SK-N-SH (cell line): ENCODE results near the gene ANKRD36. TPM values are rescaled to one million over a fixed set of nuclear protein-coding genes. Genes with fewer than 3 reads are reported as not detected.
"Not testable (repeated sequence)": the region's sequence is repeated elsewhere in the genome, so short reads cannot be mapped to it uniquely, and the experiment has no call there.

ENCODE experiments used
- CTCF ChIA-PET: fragments of 300-600, 350-600 bp; formaldehyde crosslinking; extraction: SDS; loops from one replicate; lab custom pipeline; 2021; lab: Yijun Ruan, JAX
- POLR2A ChIA-PET: fragments of 350-600 bp; sonication (Branson Sonifier 250); formaldehyde crosslinking; extraction: SDS; loops from one replicate; lab custom pipeline; 2020; ENCODE audit warnings: antibody characterized with exemption, inconsistent platforms; lab: Yijun Ruan, JAX
- DNase-seq: peaks from one replicate; pipeline ENCODE4 v3.0.0; 2012
- H2AFZ ChIP-seq: fragments of 200-600 bp; sonication (generic); 2 replicates; pipeline ENCODE4 v1.8.1; 2016; ENCODE audit warnings: antibody characterized with exemption, mild to moderate bottlenecking, low read depth
- H3F3A ChIP-seq: fragments of 200-600 bp; sonication (generic); replicated peaks from 2 replicates; pipeline ENCODE3; 2016; ENCODE audit warnings: antibody characterized with exemption, mild to moderate bottlenecking; ENCODE audit not compliant: insufficient read depth
- H3K27ac ChIP-seq, 2 experiments: fragments of 200-500 bp in 1 of 2; fragments of 200-600 bp in 1 of 2; sonication (Bioruptor generic) in 1 of 2; sonication (generic), shearing (Covaris generic) in 1 of 2; 2 replicates each; pipeline versions ENCODE4 v1.5.1 to v1.6.1; 2014 to 2016; ENCODE audit warnings: low read depth in 2 of 2, inconsistent platforms in 1 of 2, low read length in 1 of 2, mild to moderate bottlenecking in 1 of 2, mixed read lengths in 1 of 2
- H3K27me3 ChIP-seq: fragments of 200-600 bp; sonication (generic), shearing (Covaris generic); 2 replicates; pipeline ENCODE4 v1.6.1; 2016; ENCODE audit warnings: mixed run types; ENCODE audit not compliant: insufficient read depth
- H3K36me3 ChIP-seq, 2 experiments: fragments of 200-500 bp in 1 of 2; fragments of 200-600 bp in 1 of 2; sonication (Bioruptor generic) in 1 of 2; sonication (generic) in 1 of 2; replicated peaks in 1 of 2; 2 replicates each; pipeline versions ENCODE3 to v1.5.1; 2014 to 2016; ENCODE audit warnings: low read length in 1 of 2, mild to moderate bottlenecking in 1 of 2; ENCODE audit not compliant: insufficient read depth in 2 of 2, control insufficient read depth in 1 of 2
- H3K4me1 ChIP-seq, 2 experiments: fragments of 200-500 bp in 1 of 2; fragments of 200-600 bp in 1 of 2; sonication (Bioruptor generic) in 1 of 2; sonication (generic), shearing (Covaris generic) in 1 of 2; 2 replicates each; pipeline versions ENCODE4 v1.5.1 to v1.6.1; 2014 to 2016; ENCODE audit warnings: low read depth in 1 of 2, low read length in 1 of 2, mixed run types in 1 of 2; ENCODE audit not compliant: insufficient read depth in 2 of 2, control insufficient read depth in 1 of 2
- H3K4me2 ChIP-seq: fragments of 200-600 bp; sonication (generic), shearing (Covaris generic); 2 replicates; pipeline ENCODE4 v1.6.1; 2017; ENCODE audit warnings: mixed run types
- H3K4me3 ChIP-seq, 2 experiments: fragments of 200-500 bp in 1 of 2; fragments of 200-600 bp in 1 of 2; sonication (Bioruptor generic) in 1 of 2; sonication (generic), shearing (Covaris generic) in 1 of 2; 2 replicates each; pipeline versions ENCODE4 v1.5.1 to v1.8.1; 2014 to 2016; ENCODE audit warnings: low read depth in 2 of 2, inconsistent platforms in 1 of 2, low read length in 1 of 2, mild to moderate bottlenecking in 1 of 2, mixed read lengths in 1 of 2, moderate library complexity in 1 of 2
- H3K79me2 ChIP-seq: fragments of 200-600 bp; sonication (generic); 2 replicates; pipeline ENCODE4 v1.8.1; 2017; ENCODE audit warnings: mild to moderate bottlenecking; ENCODE audit not compliant: insufficient read depth
- H3K9ac ChIP-seq: fragments of 200-600 bp; sonication (generic); 2 replicates; pipeline ENCODE4 v1.6.1; 2017; ENCODE audit warnings: mixed run types
- H3K9me2 ChIP-seq: fragments of 200-600 bp; sonication (generic); 2 replicates; pipeline ENCODE4 v1.6.1; 2017; ENCODE audit warnings: mixed run types
- H3K9me3 ChIP-seq: fragments of 200-600 bp; sonication (generic); 2 replicates; pipeline ENCODE4 v1.6.1; 2017; ENCODE audit warnings: mixed run types, mild to moderate bottlenecking, moderate library complexity
- H4K20me1 ChIP-seq: fragments of 200-600 bp; sonication (generic); 2 replicates; pipeline ENCODE4 v1.6.1; 2017; ENCODE audit warnings: mild to moderate bottlenecking, mixed run types; ENCODE audit not compliant: insufficient read depth
- ELF1 ChIP-seq: IDR thresholded peaks from 2 replicates; pipeline ENCODE4 v1.4.0; 2012
- FOXM1 ChIP-seq: IDR thresholded peaks from 2 replicates; pipeline ENCODE4 v1.4.0; 2012; ENCODE audit warnings: low read depth, mild to moderate bottlenecking
- GABPA ChIP-seq: IDR thresholded peaks from 2 replicates; pipeline ENCODE4 v1.4.0; 2012; ENCODE audit warnings: low read depth, mild to moderate bottlenecking
- GATA2 ChIP-seq: sonication (generic); formaldehyde crosslinking; IDR thresholded peaks from 2 replicates; pipeline ENCODE4 v1.5.0; 2020; ENCODE audit warnings: mild to moderate bottlenecking, missing genetic modification reagents
- JUND ChIP-seq: IDR thresholded peaks from 2 replicates; pipeline ENCODE4 v1.4.0; 2012
- MEF2A ChIP-seq: IDR thresholded peaks from 2 replicates; pipeline ENCODE4 v1.4.0; 2012; ENCODE audit warnings: low read depth, borderline replicate concordance
- MXI1 ChIP-seq: IDR thresholded peaks from 2 replicates; pipeline ENCODE4 v1.6.1; 2012; ENCODE audit warnings: mild to moderate bottlenecking, low read depth, low read length, improper control_type of control experiment
- NFIC ChIP-seq: IDR thresholded peaks from 2 replicates; pipeline ENCODE4 v1.4.0; 2012; ENCODE audit warnings: borderline replicate concordance
- NRF1 ChIP-seq: IDR thresholded peaks from 2 replicates; pipeline ENCODE4 v1.6.1; 2012; ENCODE audit warnings: low read depth, mild to moderate bottlenecking, low read length
- RAD21 ChIP-seq: IDR thresholded peaks from 2 replicates; pipeline ENCODE4 v1.6.1; 2012; ENCODE audit warnings: mild to moderate bottlenecking, low read length
- RCOR1 ChIP-seq: fragments of 150-350 bp; IDR thresholded peaks from 2 replicates; pipeline ENCODE4 v1.6.1; 2017; ENCODE audit warnings: antibody characterized with exemption, low read length
- RFX5 ChIP-seq: IDR thresholded peaks from 2 replicates; pipeline ENCODE4 v1.6.1; 2012; ENCODE audit warnings: mild to moderate bottlenecking, improper control_type of control experiment, low read length
- SMC3 ChIP-seq: IDR thresholded peaks from 2 replicates; pipeline ENCODE4 v1.6.1; 2012; ENCODE audit warnings: low read depth, low read length, improper control_type of control experiment
- TEAD4 ChIP-seq: IDR thresholded peaks from 2 replicates; pipeline ENCODE4 v1.4.0; 2012; ENCODE audit warnings: mild to moderate bottlenecking, borderline replicate concordance; ENCODE audit not compliant: insufficient read depth
- WGBS: methylation state at CpG from one replicate; pipeline ENCODE4 v1.1.6; 2017; ENCODE audit warnings: low lambda C conversion rate; 5-methylcytosine and 5-hydroxymethylcytosine counted together
- polyA plus RNA-seq, 3 experiments: library from polyadenylated mRNA; depleted of rRNA; stranded (reverse); fragments of >200 nt; gene quantifications; 2 replicates each; pipeline ENCODE4 v1.2.3, GENCODE V29; 2012
- TF ChIP-seq, protein P1 (sequence below): IDR thresholded peaks from 2 replicates; pipeline ENCODE4 v1.4.0; 2012; ENCODE audit warnings: low read depth, borderline replicate concordance
- TF ChIP-seq, protein P2 (sequence below): fragments of 150-350 bp; IDR thresholded peaks from 2 replicates; pipeline ENCODE4 v1.6.1; 2016; ENCODE audit warnings: mild to moderate bottlenecking, low read depth, low read length
- TF ChIP-seq, protein P3 (sequence below): fragments of 200-600 bp; sonication (generic); IDR thresholded peaks from 2 replicates; pipeline ENCODE4 v1.6.1; 2017; ENCODE audit warnings: antibody characterized with exemption, mild to moderate bottlenecking, moderate library complexity

Gene ANKRD36
- polyA plus RNA-seq, 1 of the 3 experiments (the other 2 are of a cell fraction) = 2.9 TPM

DNA sequence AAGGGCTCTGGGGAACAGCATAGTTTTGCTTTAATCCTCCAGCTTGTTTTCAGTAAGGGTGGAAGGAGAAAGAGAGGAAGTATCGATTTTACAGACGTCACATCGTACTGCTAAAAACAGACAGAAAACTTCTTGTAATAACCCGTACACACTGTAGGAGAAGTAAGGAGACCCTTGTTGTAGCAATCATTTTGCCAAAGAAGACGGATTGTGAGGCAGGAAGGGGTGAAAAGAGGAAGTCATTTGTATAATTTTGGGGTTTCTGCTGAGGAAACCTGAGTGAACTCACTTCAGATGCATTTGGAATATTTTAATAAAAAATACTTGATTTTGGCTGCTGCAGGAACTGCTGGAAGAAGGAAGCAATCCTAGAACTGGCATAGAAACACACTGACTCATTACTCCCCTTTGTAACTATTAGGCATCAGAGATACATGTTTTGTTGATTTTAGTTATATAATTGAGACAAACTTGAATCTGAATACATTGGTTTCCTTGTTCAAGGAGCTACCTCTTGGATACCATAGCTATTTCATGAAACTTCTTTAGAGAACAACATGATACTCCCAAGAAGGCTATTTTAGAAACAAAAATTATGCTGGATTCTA lies 89.8 kb downstream of the ANKRD36 start:
- H3K9ac ChIP-seq, H3K27me3 ChIP-seq, H2AFZ ChIP-seq, H3K79me2 ChIP-seq, H3K4me3 ChIP-seq, H3K27ac ChIP-seq, H4K20me1 ChIP-seq, H3K9me2 ChIP-seq, H3K4me1 ChIP-seq, H3K4me2 ChIP-seq, CTCF ChIA-PET, POLR2A ChIA-PET, H3F3A ChIP-seq, DNase-seq, H3K9me3 ChIP-seq: not testable (repeated sequence)
- peaks cover 18 to 44% of the 10 kb centered on the region in 2 experiments for H3K36me3 ChIP-seq
- 97% methylated on average over 5 of the region's 5 CpGs for WGBS

DNA sequence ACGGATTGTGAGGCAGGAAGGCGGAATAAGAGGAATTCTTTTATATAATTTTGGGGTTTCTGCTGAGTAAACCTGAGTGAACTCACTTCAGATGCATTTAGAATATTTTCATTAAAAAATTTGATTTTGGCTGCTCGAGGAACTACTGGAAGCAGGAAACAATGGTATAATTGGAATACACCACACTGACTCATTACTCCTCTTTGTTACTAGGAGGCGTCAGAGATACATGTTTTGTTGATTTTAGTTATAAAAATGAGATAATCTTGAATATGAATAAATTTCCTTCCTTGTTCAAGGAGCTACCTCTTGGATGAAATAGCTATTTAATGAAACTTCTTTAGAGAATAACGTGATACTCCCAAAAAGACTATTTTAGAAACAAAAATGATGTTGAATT lies 97.4 kb downstream of the ANKRD36 start:
- POLR2A ChIA-PET = no interaction called here
- 92% methylated on average over 5 of the region's 5 CpGs for WGBS
- Histone ChIP-seq H3K9ac (no peak overlapping the region), H3K9me2 (no peaks in the 10 kb centered on the region), H3K79me2 (no peaks in the 10 kb centered on the region), H3F3A (peaks cover 7% of the 10 kb centered on the region), H3K9me3 (no peaks in the 10 kb centered on the region), H3K4me2 (no peak overlapping the region), H4K20me1 (no peaks in the 10 kb centered on the region), H3K4me3 (no peak overlapping the region), H3K4me1 (no peaks in the 10 kb centered on the region), H3K36me3 (peaks cover under 1 to 4% of the 10 kb centered on the region in 2 experiments), H3K27ac (no peak overlapping the region), H2AFZ (no peak overlapping the region), H3K27me3 (no peaks in the 10 kb centered on the region)
- no peak for TF ChIP-seq MEF2A
- no peak for TF ChIP-seq FOXM1
- no peak for TF ChIP-seq MXI1
- TF ChIP-seq RAD21 = no peak
- TF ChIP-seq, protein P1, sequence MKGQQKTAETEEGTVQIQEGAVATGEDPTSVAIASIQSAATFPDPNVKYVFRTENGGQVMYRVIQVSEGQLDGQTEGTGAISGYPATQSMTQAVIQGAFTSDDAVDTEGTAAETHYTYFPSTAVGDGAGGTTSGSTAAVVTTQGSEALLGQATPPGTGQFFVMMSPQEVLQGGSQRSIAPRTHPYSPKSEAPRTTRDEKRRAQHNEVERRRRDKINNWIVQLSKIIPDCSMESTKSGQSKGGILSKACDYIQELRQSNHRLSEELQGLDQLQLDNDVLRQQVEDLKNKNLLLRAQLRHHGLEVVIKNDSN = no peak
- no peak for TF ChIP-seq JUND
- TF ChIP-seq, protein P2, sequence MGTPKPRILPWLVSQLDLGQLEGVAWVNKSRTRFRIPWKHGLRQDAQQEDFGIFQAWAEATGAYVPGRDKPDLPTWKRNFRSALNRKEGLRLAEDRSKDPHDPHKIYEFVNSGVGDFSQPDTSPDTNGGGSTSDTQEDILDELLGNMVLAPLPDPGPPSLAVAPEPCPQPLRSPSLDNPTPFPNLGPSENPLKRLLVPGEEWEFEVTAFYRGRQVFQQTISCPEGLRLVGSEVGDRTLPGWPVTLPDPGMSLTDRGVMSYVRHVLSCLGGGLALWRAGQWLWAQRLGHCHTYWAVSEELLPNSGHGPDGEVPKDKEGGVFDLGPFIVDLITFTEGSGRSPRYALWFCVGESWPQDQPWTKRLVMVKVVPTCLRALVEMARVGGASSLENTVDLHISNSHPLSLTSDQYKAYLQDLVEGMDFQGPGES = no peak
- TF ChIP-seq GATA2 = no peak
- no peak for TF ChIP-seq RFX5
- TF ChIP-seq SMC3 = no peak
- TF ChIP-seq GABPA = no peak
- TF ChIP-seq NRF1 = no peak
- TF ChIP-seq RCOR1 = no peak
- no peak for TF ChIP-seq TEAD4
- TF ChIP-seq ELF1 = no peak
- no peak for TF ChIP-seq NFIC
- TF ChIP-seq, protein P3, sequence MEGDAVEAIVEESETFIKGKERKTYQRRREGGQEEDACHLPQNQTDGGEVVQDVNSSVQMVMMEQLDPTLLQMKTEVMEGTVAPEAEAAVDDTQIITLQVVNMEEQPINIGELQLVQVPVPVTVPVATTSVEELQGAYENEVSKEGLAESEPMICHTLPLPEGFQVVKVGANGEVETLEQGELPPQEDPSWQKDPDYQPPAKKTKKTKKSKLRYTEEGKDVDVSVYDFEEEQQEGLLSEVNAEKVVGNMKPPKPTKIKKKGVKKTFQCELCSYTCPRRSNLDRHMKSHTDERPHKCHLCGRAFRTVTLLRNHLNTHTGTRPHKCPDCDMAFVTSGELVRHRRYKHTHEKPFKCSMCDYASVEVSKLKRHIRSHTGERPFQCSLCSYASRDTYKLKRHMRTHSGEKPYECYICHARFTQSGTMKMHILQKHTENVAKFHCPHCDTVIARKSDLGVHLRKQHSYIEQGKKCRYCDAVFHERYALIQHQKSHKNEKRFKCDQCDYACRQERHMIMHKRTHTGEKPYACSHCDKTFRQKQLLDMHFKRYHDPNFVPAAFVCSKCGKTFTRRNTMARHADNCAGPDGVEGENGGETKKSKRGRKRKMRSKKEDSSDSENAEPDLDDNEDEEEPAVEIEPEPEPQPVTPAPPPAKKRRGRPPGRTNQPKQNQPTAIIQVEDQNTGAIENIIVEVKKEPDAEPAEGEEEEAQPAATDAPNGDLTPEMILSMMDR = no peak
- CTCF ChIA-PET = no interaction called here
- no peak for DNase-seq

DNA sequence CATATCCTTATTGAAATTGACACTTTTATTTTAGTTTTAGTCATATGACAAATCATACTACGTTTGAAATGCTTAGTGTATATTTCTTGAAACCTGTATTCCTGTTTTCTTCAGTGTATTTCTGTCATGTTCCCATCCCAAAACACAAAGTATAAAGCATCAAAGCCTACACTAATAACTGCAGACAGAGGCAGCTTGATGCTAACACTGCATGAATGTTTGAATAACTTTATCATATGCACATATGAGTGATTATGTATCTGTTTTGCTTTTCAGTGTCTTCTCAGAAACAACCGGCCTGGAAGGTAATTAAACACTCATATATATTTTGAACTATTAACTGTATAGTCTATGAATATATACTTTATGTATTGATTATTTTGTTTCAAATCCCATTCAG lies 102.1 kb downstream of the ANKRD36 start:
- H3F3A ChIP-seq, H3K27ac ChIP-seq, CTCF ChIA-PET, H3K9ac ChIP-seq, H3K27me3 ChIP-seq, H3K4me2 ChIP-seq, H3K9me3 ChIP-seq, DNase-seq, H3K4me1 ChIP-seq, H3K36me3 ChIP-seq, H3K4me3 ChIP-seq, H3K79me2 ChIP-seq, H2AFZ ChIP-seq, H4K20me1 ChIP-seq, POLR2A ChIA-PET, H3K9me2 ChIP-seq: not testable (repeated sequence)
- WGBS = 100% methylated on average over 1 of the region's 2 CpGs
